ENCODE results near the gene FAM50A. TPM values are rescaled to one million over a fixed set of nuclear protein-coding genes. Genes with fewer than 3 reads are reported as not detected.

Gene FAM50A
- total RNA-seq, 1 donor from 2014 or later, result 108 TPM

GRCh38 chrX:154403192-154403591 lies 40.7 kb upstream of the FAM50A start:
- no peak for DNase-seq (ENCODE audit: low spot score)
- H3K27ac Mint-ChIP-seq (ENCODE audit: unreplicated experiment), result peak overlapping the region; percentile 17

GRCh38 chrX:154403858-154404257 lies 40.1 kb upstream of the FAM50A start:
- Mint-ChIP-seq H3K4me3 (ENCODE audit: unreplicated experiment) (no peak overlapping the region), H3K4me1 (ENCODE audit: low read depth) (peaks cover 17% of the 10 kb centered on the region), H3K27ac (ENCODE audit: unreplicated experiment) (no peak overlapping the region), H3K27me3 (ENCODE audit: low read depth) (no peaks in the 10 kb centered on the region), H3K9me3 (ENCODE audit: low read depth) (no peaks in the 10 kb centered on the region), H3K36me3 (ENCODE audit: low read depth) (peaks cover 15% of the 10 kb centered on the region)
- TF ChIP-seq CTCF (IDR thresholded peaks at IDR 0.05), result no peak
- no peak for DNase-seq (ENCODE audit: low spot score)

More at GRCh38 chrX:154403192-154403591, 40.7 kb upstream of the FAM50A start:
- TF ChIP-seq CTCF (IDR thresholded peaks at IDR 0.05), result no peak
- Mint-ChIP-seq H3K9me3 (ENCODE audit: low read depth) (no peaks in the 10 kb centered on the region), H3K4me3 (ENCODE audit: unreplicated experiment) (no peak overlapping the region), H3K36me3 (ENCODE audit: low read depth) (peaks cover 17% of the 10 kb centered on the region), H3K4me1 (ENCODE audit: low read depth) (peaks cover 10% of the 10 kb centered on the region), H3K27me3 (ENCODE audit: low read depth) (no peaks in the 10 kb centered on the region)

- no peak for DNase-seq (ENCODE audit: low spot score)
- Mint-ChIP-seq H3K9me3 (ENCODE audit: low read depth) (no peaks in the 10 kb centered on the region), H3K4me1 (ENCODE audit: low read depth) (peaks cover 19% of the 10 kb centered on the region), H3K4me3 (ENCODE audit: unreplicated experiment) (no peak overlapping the region), H3K36me3 (ENCODE audit: low read depth) (peaks cover 6% of the 10 kb centered on the region), H3K27ac (ENCODE audit: unreplicated experiment) (no peak overlapping the region), H3K27me3 (ENCODE audit: low read depth) (no peaks in the 10 kb centered on the region)
- no peak for TF ChIP-seq CTCF (IDR thresholded peaks at IDR 0.05)
Observed at GRCh38 chrX:154404625-154405192, 39.2 kb upstream of the FAM50A start.

GRCh38 chrX:154408659-154409221 lies 35.2 kb upstream of the FAM50A start:
- Mint-ChIP-seq H3K9me3 (ENCODE audit: low read depth) (no peaks in the 10 kb centered on the region), H3K27ac (ENCODE audit: unreplicated experiment) (peak overlapping the region; percentile 87), H3K36me3 (ENCODE audit: low read depth) (peaks cover 3% of the 10 kb centered on the region), H3K4me1 (ENCODE audit: low read depth) (peaks cover 19% of the 10 kb centered on the region), H3K27me3 (ENCODE audit: low read depth) (no peaks in the 10 kb centered on the region), H3K4me3 (ENCODE audit: unreplicated experiment) (peak overlapping the region; percentile 82)
- no peak for TF ChIP-seq CTCF (IDR thresholded peaks at IDR 0.05)
- no peak for DNase-seq (ENCODE audit: low spot score)

GRCh38 chrX:154409222-154409871 lies 34.6 kb upstream of the FAM50A start, which contains the start of gene DNASE1L1:
DNASE1L1 (minus strand) TSS chrX:154409254; CDS start chrX:154405568, 3,686 bp downstream.
- no peak for TF ChIP-seq CTCF (IDR thresholded peaks at IDR 0.05)
- Mint-ChIP-seq H3K4me1 (ENCODE audit: low read depth) (peaks cover 19% of the 10 kb centered on the region), H3K27me3 (ENCODE audit: low read depth) (no peaks in the 10 kb centered on the region), H3K9me3 (ENCODE audit: low read depth) (no peaks in the 10 kb centered on the region), H3K36me3 (ENCODE audit: low read depth) (peaks cover 3% of the 10 kb centered on the region), H3K4me3 (ENCODE audit: unreplicated experiment) (peak within 1 kb of the TSS; percentile 82), H3K27ac (ENCODE audit: unreplicated experiment) (peak within 1 kb of the TSS; percentile 87)
- no peak for DNase-seq (ENCODE audit: low spot score)
